Parathyroid adenoma (tissue), 2 donors: ENCODE results near the gene TNFAIP8.

Experiments used
- H2AFZ ChIP-seq: fragments of 300-600 bp; sonication (generic); one replicate; pipeline ENCODE4 v1.7.0; 2017; ENCODE audit warnings: antibody characterized with exemption, mild to moderate bottlenecking
- H3K27ac ChIP-seq: fragments of 300-600 bp; sonication (generic); one replicate; pipeline ENCODE4 v1.7.0; 2017
- H3K27me3 ChIP-seq: fragments of 300-600 bp; sonication (generic); one replicate; pipeline ENCODE4 v1.7.0; 2017; ENCODE audit warnings: low read length; ENCODE audit not compliant: control insufficient read depth, insufficient read depth
- H3K36me3 ChIP-seq: fragments of 300-600 bp; sonication (generic); one replicate; pipeline ENCODE4 v1.7.0; 2017; ENCODE audit warnings: low read length; ENCODE audit not compliant: control insufficient read depth, insufficient read depth
- H3K4me1 ChIP-seq: fragments of 300-600 bp; sonication (generic); one replicate; pipeline ENCODE4 v1.7.0; 2017; ENCODE audit warnings: control low read depth
- H3K4me2 ChIP-seq: fragments of 300-600 bp; sonication (generic); one replicate; pipeline ENCODE4 v1.7.0; 2017; ENCODE audit warnings: low read length
- H3K4me3 ChIP-seq: fragments of 300-600 bp; sonication (generic); one replicate; pipeline ENCODE4 v1.7.0; 2017; ENCODE audit warnings: low read depth, low read length
- H3K79me2 ChIP-seq: fragments of 300-600 bp; sonication (generic); one replicate; pipeline ENCODE4 v1.7.0; 2017; ENCODE audit warnings: control low read depth
- H3K9ac ChIP-seq: fragments of 300-600 bp; sonication (generic); one replicate; pipeline ENCODE4 v1.7.0; 2017; ENCODE audit warnings: mild to moderate bottlenecking
- H3K9me3 ChIP-seq: fragments of 300-600 bp; sonication (generic); one replicate; pipeline ENCODE4 v1.7.0; 2017; ENCODE audit warnings: low read length; ENCODE audit not compliant: control insufficient read depth
- CTCF ChIP-seq: fragments of 300-600 bp; sonication (generic); IDR thresholded peaks from one replicate; pipeline ENCODE4 v1.7.0; 2017; ENCODE audit warnings: antibody characterized with exemption, mild to moderate bottlenecking
- donor health status: primary hyperparathyroidism.

Gene TNFAIP8

GRCh38 chr5:119368238-119368630, 12.4 kb downstream of the TNFAIP8 start:
- H3K4me1 ChIP-seq = no peaks in the 10 kb centered on the region
- H3K4me2 ChIP-seq = no peak overlapping the region
- H3K27ac ChIP-seq = no peak overlapping the region

GRCh38 chr5:119370486-119370885, 14.7 kb downstream of the TNFAIP8 start:
- no peak overlapping the region for H3K9ac ChIP-seq
- no peaks in the 10 kb centered on the region for H3K27me3 ChIP-seq
- H3K27ac ChIP-seq = no peak overlapping the region
- no peaks in the 10 kb centered on the region for H3K79me2 ChIP-seq
- no peak overlapping the region for H3K4me2 ChIP-seq
- no peak for TF ChIP-seq CTCF
- H3K4me1 ChIP-seq = no peaks in the 10 kb centered on the region
- H3K36me3 ChIP-seq = no peaks in the 10 kb centered on the region
- no peak overlapping the region for H3K4me3 ChIP-seq
- no peak overlapping the region for H2AFZ ChIP-seq
- no peaks in the 10 kb centered on the region for H3K9me3 ChIP-seq

More at GRCh38 chr5:119368238-119368630, 12.4 kb downstream of the TNFAIP8 start:
- H3K79me2 ChIP-seq = no peaks in the 10 kb centered on the region
- H3K27me3 ChIP-seq = no peaks in the 10 kb centered on the region
- H3K9me3 ChIP-seq = no peaks in the 10 kb centered on the region
- H3K4me3 ChIP-seq = no peak overlapping the region
- H3K9ac ChIP-seq = no peak overlapping the region
- no peak overlapping the region for H2AFZ ChIP-seq
- no peaks in the 10 kb centered on the region for H3K36me3 ChIP-seq
- no peak for TF ChIP-seq CTCF

- no peak overlapping the region for H2AFZ ChIP-seq
- TF ChIP-seq CTCF = no peak
- no peaks in the 10 kb centered on the region for H3K36me3 ChIP-seq
- H3K4me3 ChIP-seq = no peak overlapping the region
- no peak overlapping the region for H3K27ac ChIP-seq
- H3K4me2 ChIP-seq = no peak overlapping the region
- no peaks in the 10 kb centered on the region for H3K79me2 ChIP-seq
- H3K27me3 ChIP-seq = no peaks in the 10 kb centered on the region
- no peak overlapping the region for H3K9ac ChIP-seq
- no peaks in the 10 kb centered on the region for H3K4me1 ChIP-seq
- no peaks in the 10 kb centered on the region for H3K9me3 ChIP-seq
Observed at GRCh38 chr5:119371146-119371545, 15.3 kb downstream of the TNFAIP8 start.

- no peak overlapping the region for H3K4me2 ChIP-seq
- H3K4me1 ChIP-seq = no peaks in the 10 kb centered on the region
- no peaks in the 10 kb centered on the region for H3K36me3 ChIP-seq
- H3K9ac ChIP-seq = no peak overlapping the region
- no peak overlapping the region for H3K27ac ChIP-seq
- H3K27me3 ChIP-seq = no peaks in the 10 kb centered on the region
- no peaks in the 10 kb centered on the region for H3K9me3 ChIP-seq
- TF ChIP-seq CTCF = no peak
- H2AFZ ChIP-seq = no peak overlapping the region
- no peaks in the 10 kb centered on the region for H3K79me2 ChIP-seq
- H3K4me3 ChIP-seq = no peak overlapping the region
Observed at GRCh38 chr5:119373449-119373858, 17.6 kb downstream of the TNFAIP8 start.

GRCh38 chr5:119374901-119375300, 19.1 kb downstream of the TNFAIP8 start:
- H3K9me3 ChIP-seq = no peaks in the 10 kb centered on the region
- TF ChIP-seq CTCF = no peak
- H3K27me3 ChIP-seq = no peaks in the 10 kb centered on the region
- no peak overlapping the region for H3K9ac ChIP-seq
- H3K36me3 ChIP-seq = no peaks in the 10 kb centered on the region
- no peaks in the 10 kb centered on the region for H3K4me1 ChIP-seq
- no peak overlapping the region for H3K27ac ChIP-seq
- H2AFZ ChIP-seq = no peak overlapping the region
- no peak overlapping the region for H3K4me2 ChIP-seq
- H3K79me2 ChIP-seq = no peaks in the 10 kb centered on the region
- no peak overlapping the region for H3K4me3 ChIP-seq
